Transverse colon (tissue), 3 donors: ENCODE results near the gene RBP3.

ENCODE experiments used
- POLR2A ChIP-seq: fragments of 450-650 bp; IDR thresholded peaks from one replicate; pipeline ENCODE4 v1.6.1; 2016; ENCODE audit warnings: antibody characterized with exemption, mild to moderate bottlenecking, moderate library complexity
- TF ChIP-seq, protein P1 (sequence below), 5 experiments: fragments of 200-600 bp in 3 of 5; fragments of 450-650 bp in 2 of 5; sonication (generic) in 3 of 5; IDR thresholded peaks; 1 replicate in 2 of 5; 2 replicates in 3 of 5; pipeline ENCODE4 v1.5.1; 2016 to 2017; ENCODE audit warnings: antibody characterized with exemption in 5 of 5, inconsistent platforms in 3 of 5, mild to moderate bottlenecking in 2 of 5, moderate library complexity in 1 of 5

DNA sequence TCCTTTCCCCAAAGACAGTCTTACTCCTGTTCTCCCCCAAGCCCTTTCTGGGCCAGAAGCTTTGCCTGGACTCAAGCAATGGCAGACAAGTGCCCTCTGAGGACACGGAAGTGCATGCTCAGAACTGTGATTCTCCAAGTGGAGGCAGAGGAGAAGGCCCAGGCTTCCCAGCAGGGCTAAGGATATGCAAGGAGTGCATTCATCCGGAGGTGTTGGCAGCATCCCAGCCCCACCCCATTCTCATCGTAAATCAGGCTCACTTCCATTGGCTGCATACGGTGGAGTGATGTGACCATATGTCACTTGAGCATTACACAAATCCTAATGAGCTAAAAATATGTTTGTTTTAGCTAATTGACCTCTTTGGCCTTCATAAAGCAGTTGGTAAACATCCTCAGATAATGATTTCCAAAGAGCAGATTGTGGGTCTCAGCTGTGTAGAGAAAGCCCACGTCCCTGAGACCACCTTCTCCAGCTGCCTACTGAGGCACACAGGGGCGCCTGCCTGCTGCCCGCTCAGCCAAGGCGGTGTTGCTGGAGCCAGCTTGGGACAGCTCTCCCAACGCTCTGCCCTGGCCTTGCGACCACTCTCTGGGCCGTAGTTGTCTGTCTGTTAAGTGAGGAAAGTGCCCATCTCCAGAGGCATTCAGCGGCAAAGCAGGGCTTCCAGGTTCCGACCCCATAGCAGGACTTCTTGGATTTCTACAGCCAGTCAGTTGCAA is 1.4 kb upstream of the RBP3 start:
- TF ChIP-seq, protein P1, sequence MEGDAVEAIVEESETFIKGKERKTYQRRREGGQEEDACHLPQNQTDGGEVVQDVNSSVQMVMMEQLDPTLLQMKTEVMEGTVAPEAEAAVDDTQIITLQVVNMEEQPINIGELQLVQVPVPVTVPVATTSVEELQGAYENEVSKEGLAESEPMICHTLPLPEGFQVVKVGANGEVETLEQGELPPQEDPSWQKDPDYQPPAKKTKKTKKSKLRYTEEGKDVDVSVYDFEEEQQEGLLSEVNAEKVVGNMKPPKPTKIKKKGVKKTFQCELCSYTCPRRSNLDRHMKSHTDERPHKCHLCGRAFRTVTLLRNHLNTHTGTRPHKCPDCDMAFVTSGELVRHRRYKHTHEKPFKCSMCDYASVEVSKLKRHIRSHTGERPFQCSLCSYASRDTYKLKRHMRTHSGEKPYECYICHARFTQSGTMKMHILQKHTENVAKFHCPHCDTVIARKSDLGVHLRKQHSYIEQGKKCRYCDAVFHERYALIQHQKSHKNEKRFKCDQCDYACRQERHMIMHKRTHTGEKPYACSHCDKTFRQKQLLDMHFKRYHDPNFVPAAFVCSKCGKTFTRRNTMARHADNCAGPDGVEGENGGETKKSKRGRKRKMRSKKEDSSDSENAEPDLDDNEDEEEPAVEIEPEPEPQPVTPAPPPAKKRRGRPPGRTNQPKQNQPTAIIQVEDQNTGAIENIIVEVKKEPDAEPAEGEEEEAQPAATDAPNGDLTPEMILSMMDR (IDR thresholded peaks at IDR 0.05), result no peak
- no peak for TF ChIP-seq POLR2A
